Measurements from ENCODE around the gene GNMT. TPM values are rescaled to one million over a fixed set of nuclear protein-coding genes. Genes with fewer than 3 reads are reported as not detected.

Gene GNMT
- total RNA-seq, 2 experiments from 2014 or later: 0.25 to 0.38 TPM

DNA sequence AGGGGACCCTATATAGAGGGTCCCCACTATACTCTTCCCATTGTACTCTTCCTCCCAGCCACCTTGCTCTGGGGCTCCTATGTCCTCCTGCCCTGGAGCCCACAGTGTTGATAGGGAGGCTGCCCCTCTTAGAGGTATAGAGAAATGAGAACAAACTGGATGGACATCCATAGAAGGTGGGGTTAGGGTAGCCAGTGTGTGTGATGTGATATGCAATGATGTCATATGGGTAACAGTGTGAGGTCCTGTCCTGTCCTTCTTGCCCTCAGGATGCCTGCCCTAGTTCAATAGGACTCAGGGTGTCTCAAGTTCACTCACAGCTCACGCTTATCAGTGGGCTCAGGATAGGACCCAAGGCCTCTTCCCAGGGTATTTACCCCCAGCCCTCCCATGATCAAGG, 44.3 kb upstream of the GNMT start:
- Mint-ChIP-seq H3K27ac (no peak overlapping the region), H3K9me3 (no peaks in the 10 kb centered on the region), H3K4me1 (ENCODE audit: low read depth) (peaks cover 2% of the 10 kb centered on the region), H3K36me3 (ENCODE audit: low read depth) (no peaks in the 10 kb centered on the region), H3K4me3 (no peak overlapping the region), H3K27me3 (peaks cover 7% of the 10 kb centered on the region)
- DNase-seq (no peak), ATAC-seq (peak; percentile 65)
- intact Hi-C loops (cut with micrococcal nuclease): no loop called here
- ChIA-PET POLR2A (no interaction called here), CTCF (interaction anchor here (1.3 to 1.9 kb wide), 2 partner anchors 13 to 15 kb away, joined by 3 to 6 read pairs; partner anchors contain the start of gene CNPY3)
- TF ChIP-seq CTCF (IDR thresholded peaks at IDR 0.05): no peak

DNA sequence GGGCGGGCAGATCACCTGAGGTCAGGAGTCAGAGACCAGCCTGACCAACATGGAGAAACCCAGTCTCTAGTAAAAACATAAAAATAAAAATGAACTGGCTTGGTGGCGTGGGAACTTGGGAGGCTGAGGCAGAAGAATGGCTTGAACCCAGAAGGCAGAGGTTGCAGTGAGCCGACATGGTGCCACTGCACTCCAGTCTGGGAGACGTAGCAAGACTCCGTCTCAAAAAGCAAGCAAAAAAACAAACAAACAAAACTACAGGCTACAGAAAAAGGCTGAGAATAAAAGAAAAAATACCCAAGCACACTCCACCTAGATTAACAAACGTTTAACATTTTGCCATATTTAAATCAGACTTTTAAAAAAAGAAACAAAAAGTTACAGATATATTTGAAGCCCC, 38.8 kb upstream of the GNMT start:
- Mint-ChIP-seq H3K27me3 (no peaks in the 10 kb centered on the region), H3K36me3 (ENCODE audit: low read depth) (no peaks in the 10 kb centered on the region), H3K27ac (no peak overlapping the region), H3K4me1 (ENCODE audit: low read depth) (no peaks in the 10 kb centered on the region), H3K4me3 (no peak overlapping the region), H3K9me3 (no peaks in the 10 kb centered on the region)
- intact Hi-C loops (cut with micrococcal nuclease): no loop called here
- no peak for TF ChIP-seq CTCF (IDR thresholded peaks at IDR 0.05)
- no peak for DNase-seq
- ChIA-PET POLR2A (no interaction called here), CTCF (no interaction called here)
- no peak for ATAC-seq

DNA sequence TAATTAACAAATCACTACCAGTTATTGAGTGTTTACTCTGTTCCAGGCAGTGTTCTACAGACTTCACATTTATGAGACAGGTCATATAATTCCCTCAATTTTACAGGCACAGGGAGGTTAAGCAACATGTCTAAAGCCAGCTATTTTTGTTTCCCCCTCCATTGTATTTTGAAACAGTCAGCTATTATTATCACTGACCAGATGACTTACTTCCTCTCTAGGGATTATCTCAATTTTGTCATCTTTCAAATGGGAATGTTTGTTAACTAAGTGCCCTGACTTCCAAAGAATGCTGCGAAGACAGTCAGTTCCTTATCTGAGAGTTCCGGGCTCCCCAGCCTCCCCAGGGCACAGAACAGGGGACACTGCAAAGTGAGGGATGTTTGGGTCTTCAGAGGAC, 36.9 kb upstream of the GNMT start:
- H3K27me3 Mint-ChIP-seq: no peaks in the 10 kb centered on the region
- H3K4me1 Mint-ChIP-seq (ENCODE audit: low read depth): peaks cover 4% of the 10 kb centered on the region
- POLR2A ChIA-PET: no interaction called here
- no peak overlapping the region for H3K27ac Mint-ChIP-seq
- DNase-seq: no peak
- no peaks in the 10 kb centered on the region for H3K36me3 Mint-ChIP-seq (ENCODE audit: low read depth)
- no peak overlapping the region for H3K4me3 Mint-ChIP-seq
- no peak for ATAC-seq
- intact Hi-C loops (cut with micrococcal nuclease): no loop called here
- no peak for TF ChIP-seq CTCF (IDR thresholded peaks at IDR 0.05)
- H3K9me3 Mint-ChIP-seq: no peaks in the 10 kb centered on the region
- CTCF ChIA-PET: no interaction called here

- no peaks in the 10 kb centered on the region for H3K9me3 Mint-ChIP-seq
- peaks cover 8% of the 10 kb centered on the region for H3K4me1 Mint-ChIP-seq (ENCODE audit: low read depth)
- H3K27me3 Mint-ChIP-seq: no peaks in the 10 kb centered on the region
- ChIA-PET CTCF (interaction anchor here (0.5 kb wide), 1 partner anchor 26 kb away, joined by 3 read pairs; no protein-coding TSS in a partner anchor), POLR2A (no interaction called here)
- ATAC-seq (no peak), DNase-seq (no peak)
- intact Hi-C loops (cut with micrococcal nuclease): no loop called here
- H3K4me3 Mint-ChIP-seq: no peak overlapping the region
- no peak overlapping the region for H3K27ac Mint-ChIP-seq
- peaks cover 4% of the 10 kb centered on the region for H3K36me3 Mint-ChIP-seq (ENCODE audit: low read depth)
- TF ChIP-seq CTCF (IDR thresholded peaks at IDR 0.05): no peak
Observed at GRCh38 chr6:42925248-42925857, 35.2 kb upstream of the GNMT start.

GRCh38 chr6:42928986-42929820, 31.4 kb upstream of the GNMT start, which contains the start of gene CNPY3:
Gene CNPY3, plus strand, starts transcription at chr6:42929480. Its CDS starts 91 bp downstream, at chr6:42929571.
- H3K27ac Mint-ChIP-seq: peak within 1 kb of the TSS; percentile 97
- H3K27me3 Mint-ChIP-seq: no peaks in the 10 kb centered on the region
- no peaks in the 10 kb centered on the region for H3K9me3 Mint-ChIP-seq
- peaks cover 32% of the 10 kb centered on the region for H3K4me1 Mint-ChIP-seq (ENCODE audit: low read depth)
- H3K4me3 Mint-ChIP-seq: peak within 1 kb of the TSS; percentile 95
- ATAC-seq (peak; percentile 82), DNase-seq (peak; percentile 98)
- CTCF ChIA-PET: interaction anchor here (0.7 to 2.5 kb wide), 10 partner anchors 12 to 300 kb away, joined by 3 to 16 read pairs (median 6); partner anchors contain the start of genes DNPH1, KLHDC3, MEA1 and PEX6
- POLR2A ChIA-PET: interaction anchor here (0.6 to 3.6 kb wide), 33 partner anchors 9 to 1000 kb away, joined by 3 to 38 read pairs (median 4); partner anchors contain the start of genes CUL7, KLHDC3, MEA1 and PEX6
- no peak for TF ChIP-seq CTCF (IDR thresholded peaks at IDR 0.05)
- intact Hi-C loops (cut with micrococcal nuclease): no loop called here
- H3K36me3 Mint-ChIP-seq (ENCODE audit: low read depth): peaks cover 32% of the 10 kb centered on the region
